ENCODE measurements around the gene PHYKPL.

The PHYKPL gene

GRCh38 chr5:178223828-178224335 is 8.7 kb downstream of the PHYKPL start:
- DNase-seq (ENCODE audit: low read depth): no peak

- DNase-seq (ENCODE audit: low read depth): no peak
These were observed 9.3 kb downstream of the PHYKPL start for GRCh38 chr5:178223196-178223773.

DNA sequence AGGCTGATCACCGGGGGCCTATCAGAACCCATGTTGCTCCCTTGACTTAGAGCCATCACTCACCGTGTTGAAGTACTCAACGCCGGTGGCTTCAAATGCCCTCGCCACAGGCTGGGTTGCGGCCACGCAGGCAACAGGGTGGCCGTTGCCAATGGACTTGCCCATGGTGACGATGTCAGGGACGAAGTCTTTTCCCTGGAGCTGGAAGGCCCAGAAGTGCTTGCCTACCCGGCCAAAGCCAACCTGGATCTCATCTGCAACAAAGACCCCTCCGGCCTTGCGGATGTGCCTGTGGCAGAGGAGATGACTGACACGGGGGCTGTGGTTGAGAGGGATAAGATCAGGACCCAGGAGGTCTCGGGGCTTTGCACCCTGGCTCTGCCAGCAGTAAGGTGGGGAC is 10.3 kb downstream of the PHYKPL start:
- DNase-seq (ENCODE audit: low read depth): no peak

DNA sequence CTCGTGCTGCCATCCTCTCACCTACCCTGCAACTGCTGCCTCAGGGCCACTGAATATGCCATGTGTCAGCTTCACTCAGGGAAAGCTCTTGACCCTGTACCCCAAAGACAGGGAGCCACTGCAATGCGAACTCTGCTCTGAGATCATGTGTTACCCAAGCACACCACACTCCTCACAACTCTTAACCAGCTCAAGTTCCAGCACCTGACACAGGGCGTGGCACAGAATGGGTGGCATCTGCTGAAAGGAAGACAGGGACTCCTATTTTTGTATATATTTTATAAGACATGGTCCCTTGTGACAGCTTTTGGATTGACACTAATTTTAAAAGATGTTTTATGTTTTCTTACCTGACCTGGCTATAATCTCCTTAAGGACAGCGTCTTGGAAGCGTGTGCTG is 10.7 kb downstream of the PHYKPL start:
- DNase-seq (ENCODE audit: low read depth): no peak

DNA sequence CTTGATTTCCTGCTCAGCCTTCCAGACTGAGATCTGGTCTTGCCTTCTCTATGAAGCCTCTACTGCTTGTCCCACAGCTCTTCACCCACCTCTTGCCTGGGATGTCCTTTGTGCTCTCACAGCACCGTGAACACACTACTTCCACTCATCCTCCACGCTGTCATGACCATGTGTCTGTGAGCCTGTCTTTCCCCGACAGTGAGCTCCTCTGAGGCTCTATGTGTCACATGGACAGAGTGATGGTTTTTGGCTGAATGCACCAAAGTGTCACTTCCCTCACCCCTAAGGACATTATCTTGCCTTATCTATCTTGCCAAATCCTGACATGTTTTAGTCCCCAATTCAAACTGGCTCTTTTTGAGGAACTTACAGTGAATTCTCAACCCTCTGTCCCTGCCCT is 11.3 kb downstream of the PHYKPL start:
- no peak for DNase-seq (ENCODE audit: low read depth)

GRCh38 chr5:178218827-178219226 is 13.8 kb downstream of the PHYKPL start:
- DNase-seq (ENCODE audit: low read depth): no peak

DNA sequence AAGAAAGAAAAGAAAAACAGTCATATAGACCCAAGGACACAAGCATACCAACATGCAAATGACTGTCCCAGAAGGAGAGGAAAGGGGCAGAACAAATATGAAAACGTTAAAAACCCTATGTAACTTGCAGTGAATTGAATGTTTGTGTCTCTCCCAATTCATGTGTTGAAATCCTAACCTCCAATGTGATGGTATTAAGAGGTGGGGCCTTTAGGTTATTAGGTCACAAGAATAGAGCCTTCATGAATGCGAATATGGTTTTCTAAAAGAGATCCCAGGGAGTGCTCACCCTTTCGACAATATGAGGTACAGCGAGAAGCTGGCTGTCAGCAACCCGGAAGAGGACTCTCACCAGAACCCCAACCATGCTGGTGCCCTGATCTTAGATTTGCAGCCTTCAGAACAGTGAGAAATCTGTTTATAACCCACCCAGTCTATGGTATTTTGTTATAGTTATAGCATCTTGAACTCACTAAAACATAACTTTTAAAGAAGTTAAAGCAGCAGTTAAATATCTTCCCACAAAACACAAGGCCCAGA is 14.3 kb downstream of the PHYKPL start:
- DNase-seq (ENCODE audit: low read depth): no peak

DNA sequence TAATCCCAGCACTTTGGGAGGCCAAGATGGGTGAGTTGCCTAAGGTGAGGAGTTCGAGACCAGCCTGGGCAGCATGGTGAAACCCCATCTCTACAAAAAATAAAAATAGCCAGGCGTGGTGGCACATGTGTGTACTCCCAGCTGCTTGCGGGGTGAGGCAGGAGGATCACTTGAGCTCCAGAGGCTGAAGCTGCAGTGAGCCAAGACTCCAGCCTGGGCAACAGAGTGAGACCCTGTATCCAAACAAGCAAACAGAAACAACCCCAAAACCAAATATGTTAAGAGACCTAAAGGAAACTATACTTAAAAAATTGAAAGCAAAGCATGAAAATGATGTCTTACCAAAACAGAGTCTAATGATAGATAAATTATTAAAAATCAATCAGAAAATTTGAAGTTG is 15.8 kb downstream of the PHYKPL start:
- no peak for DNase-seq (ENCODE audit: low read depth)

DNA sequence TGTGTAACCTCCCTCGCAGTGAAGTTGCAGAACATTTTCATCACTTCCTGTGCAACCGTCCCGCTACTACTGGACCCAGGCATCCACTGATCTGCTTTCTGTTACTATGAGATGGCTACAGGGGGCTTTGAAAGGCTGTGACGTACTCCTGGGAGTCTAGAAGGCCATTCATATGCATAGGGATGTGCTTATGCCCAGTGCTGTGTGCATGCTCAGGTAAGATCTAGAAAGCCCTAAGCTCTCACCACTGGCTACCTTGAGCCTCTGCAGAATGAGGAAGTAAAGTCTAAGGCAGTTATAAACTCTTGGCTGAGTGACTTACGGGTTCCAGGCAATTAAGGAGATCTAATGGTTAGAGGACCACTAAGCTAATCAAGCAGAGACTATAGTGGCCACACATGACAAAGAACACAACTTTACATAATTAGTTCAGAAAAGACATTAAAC is 16.5 kb downstream of the PHYKPL start:
- DNase-seq (ENCODE audit: low read depth): no peak

DNA sequence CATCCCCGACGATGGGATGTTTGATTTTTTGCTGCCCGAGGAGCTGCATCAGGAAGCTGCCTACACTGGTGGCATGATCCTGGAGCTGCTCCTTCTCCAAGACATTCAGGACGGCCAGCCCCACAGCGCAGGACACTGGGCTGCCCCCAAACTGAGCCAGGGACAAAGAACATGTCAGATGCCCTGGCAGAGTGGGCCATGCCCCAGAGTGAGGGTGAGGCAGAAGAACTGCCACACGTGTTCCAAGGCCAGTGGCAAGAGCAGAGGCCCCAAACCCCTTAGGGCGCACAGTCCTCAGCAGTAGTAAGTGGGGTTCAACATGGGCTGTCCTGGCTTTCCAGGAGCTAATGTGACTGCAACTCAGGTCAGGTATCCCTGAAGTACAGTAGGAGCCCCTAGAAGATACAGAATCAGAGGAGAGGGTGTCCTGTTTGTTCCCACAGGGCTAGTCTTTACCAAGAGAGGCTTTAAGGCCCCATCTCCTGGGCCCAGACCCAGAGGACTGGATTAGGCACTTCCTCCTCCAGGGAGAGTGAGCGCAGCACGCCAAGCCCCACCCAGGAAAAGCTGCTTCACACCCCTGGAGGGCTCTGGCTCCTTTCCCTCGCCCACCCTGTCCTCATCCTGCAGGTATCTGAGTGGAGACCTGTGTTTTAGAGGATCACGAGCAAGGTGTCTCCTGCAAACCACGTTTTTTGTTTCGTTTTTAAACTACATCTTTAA is 17.2 kb downstream of the PHYKPL start:
- no peak for DNase-seq (ENCODE audit: low read depth)

DNA sequence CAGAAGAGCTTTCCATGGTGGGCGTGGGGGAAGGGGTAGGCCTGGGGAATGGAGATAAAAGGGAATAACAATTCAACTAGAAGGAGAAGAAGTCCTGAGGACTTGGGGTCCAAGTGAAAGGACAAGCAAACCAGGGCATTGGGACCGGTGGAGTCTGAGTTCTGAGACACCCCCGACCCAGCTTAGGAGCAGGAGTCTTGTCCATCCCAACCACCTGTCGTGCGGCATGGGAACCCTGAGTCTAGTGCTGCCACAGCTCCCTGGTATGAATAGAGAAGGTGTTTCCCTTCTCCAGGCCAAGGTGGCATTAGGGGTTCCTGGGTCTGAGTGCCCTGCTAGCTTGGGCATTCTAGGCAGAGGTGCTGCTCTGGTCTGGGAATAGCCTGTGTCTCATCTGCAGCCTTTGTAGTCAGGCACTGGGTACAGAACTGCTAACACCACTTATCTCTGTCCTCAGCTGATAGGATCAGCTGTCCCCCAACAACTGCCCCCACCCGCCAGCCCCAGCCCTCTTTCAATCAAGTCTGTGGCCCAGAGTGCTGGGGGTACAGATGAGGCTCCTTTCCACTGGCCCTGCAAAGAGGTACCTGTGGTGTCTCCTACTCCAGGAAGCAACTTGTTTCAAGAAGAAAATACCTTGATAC is 18.3 kb downstream of the PHYKPL start:
- no peak for DNase-seq (ENCODE audit: low read depth)

DNA sequence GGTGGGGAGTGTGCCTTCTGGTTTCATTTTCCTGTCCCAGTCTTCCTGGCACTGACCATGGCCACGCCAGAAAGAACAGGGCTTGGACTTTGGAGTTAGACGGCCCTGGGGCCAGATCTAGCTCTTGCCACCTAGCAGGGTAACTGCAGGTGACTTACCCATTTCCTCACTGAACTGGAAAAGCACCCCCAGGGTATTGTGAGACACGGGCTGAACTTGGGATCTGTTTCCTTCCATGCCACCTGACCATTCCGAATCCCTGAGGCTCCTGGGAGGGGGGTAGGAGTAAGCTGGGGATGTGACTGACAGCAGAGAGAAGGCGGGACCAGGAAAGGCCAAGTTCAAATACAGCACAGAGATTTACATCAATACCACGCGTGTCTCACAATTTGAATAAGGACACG is 18.9 kb downstream of the PHYKPL start:
- no peak for DNase-seq (ENCODE audit: low read depth)

DNA sequence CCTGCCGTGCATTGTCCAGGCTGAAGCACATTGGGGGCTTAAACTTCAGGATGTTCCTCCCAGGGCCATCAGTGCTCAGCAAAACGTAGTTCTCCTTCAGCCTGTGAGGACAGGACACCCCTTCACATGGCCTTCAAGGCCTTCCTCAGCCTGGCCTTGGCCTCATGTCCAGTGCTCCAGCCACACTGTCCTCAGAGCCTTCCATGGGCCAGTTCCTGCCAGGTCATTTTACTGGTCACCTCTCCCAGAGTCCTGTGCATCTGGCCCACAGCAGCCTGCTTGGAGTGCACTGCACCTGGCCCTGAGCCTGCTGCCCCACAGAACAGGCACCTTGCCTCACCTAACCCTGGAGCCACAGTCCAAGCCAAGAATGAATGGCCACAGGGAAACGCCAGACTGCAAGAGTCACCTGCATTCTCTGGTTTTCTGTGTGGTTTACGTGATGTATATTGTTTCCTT is 19.6 kb downstream of the PHYKPL start:
- no peak for DNase-seq (ENCODE audit: low read depth)

- no peak for DNase-seq (ENCODE audit: low read depth)
These were observed 20.2 kb downstream of the PHYKPL start for GRCh38 chr5:178212241-178213002.

DNA sequence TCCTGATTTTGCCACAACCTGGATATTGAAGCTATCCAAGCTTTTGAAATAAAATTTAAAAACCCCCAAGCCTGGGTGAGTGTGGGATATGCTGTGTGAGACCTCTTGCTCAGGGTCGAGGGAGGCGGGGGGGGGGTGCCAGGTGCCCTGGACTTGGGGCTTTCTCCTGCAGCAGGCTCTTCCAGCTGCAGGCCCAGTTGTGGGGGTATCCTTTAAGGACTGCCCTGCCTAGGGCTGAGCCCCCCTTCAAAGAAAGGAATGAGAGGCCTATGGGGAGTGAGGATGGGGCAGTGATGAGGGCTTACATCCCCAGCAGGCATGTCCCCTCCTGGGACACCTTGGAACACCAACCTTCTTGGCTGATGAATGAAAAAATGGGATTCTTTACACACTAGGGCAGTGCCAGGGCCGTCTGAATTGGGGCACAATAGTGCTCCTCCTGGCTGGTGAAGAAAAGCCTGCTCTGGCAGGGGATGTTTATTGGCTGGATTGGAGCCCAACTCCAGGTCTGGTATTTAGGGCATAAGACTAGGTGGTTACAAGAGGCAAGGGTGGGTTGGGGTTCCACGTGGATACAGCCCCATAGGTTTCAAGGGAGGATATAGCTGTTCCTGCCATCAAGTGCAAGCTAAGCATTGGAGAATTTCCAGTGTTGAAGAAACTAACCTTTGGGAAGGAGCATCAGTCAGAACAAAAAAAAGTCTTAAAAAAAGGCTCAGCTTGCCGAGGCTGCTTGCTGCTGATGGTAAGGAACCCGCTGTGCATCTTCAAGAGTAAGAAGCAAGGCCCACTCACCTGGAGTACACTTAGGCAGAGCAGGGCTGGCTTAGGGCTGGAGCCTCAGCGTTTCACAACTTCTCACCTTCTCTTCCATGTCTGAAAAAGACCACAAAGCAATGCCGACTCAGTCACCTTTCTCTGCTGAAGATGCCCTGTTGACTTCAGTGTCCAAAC is 21.2 kb downstream of the PHYKPL start:
- DNase-seq (ENCODE audit: low read depth): no peak

- DNase-seq (ENCODE audit: low read depth): no peak
These were observed 21.9 kb downstream of the PHYKPL start for GRCh38 chr5:178210686-178211085.

GRCh38 chr5:178210073-178210535 is 22.5 kb downstream of the PHYKPL start:
- DNase-seq (ENCODE audit: low read depth): no peak

DNA sequence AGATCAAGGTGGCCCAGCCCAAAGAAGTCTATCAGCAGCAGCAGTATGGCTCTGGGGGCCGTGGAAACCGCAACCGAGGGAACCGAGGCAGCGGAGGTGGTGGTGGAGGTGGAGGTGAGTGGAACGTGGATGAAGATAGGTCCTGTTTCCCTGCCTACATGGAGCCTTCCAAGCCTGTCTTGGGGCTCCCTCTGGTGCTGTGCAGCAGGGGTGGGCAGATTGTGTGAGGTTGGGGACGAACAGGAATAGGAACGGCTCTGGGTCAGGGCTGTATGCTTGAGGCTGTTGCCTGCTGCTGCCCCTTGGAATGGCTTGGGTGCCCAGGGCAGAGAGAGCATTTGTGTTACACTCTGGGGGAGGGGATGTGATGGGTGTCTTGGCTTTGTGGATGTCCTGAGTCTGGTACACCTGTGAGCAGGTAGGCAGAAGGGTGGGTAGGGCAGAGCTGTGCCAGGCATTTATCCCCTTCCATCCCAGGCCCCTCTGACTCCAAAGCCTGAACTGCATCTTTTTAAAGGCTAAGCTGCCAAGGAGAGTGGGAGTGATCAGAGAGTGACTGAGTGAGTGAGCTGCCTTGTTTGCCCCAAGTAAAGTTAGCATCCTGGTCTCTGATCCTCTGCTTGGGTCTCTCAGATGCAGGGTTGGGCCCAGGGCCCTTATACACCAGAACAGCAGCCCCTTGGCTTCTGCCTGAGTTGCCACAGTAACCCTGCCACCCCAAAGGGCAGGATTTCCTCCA is 23.1 kb downstream of the PHYKPL start:
- DNase-seq (ENCODE audit: low read depth): no peak

GRCh38 chr5:178208540-178209227 is 23.9 kb downstream of the PHYKPL start:
- DNase-seq (ENCODE audit: low read depth): no peak

GRCh38 chr5:178207917-178208280 is 24.7 kb downstream of the PHYKPL start:
- no peak for DNase-seq (ENCODE audit: low read depth)

All from non-pigmented ciliary epithelial cell (primary cell).